K562 (cell line): ENCODE measurements around the gene RBFOX2. TPM values are rescaled to one million over a fixed set of nuclear protein-coding genes. Genes with fewer than 3 reads are reported as not detected.

Experiments
- ATAC-seq: fragments of 200-7000 bp; cut with Tn5 transposase; 3 replicates; pipeline ENCODE4 v1.9.1; 2020; ENCODE audit warnings: moderate library complexity
- BruUV-seq: library from RNA; stranded (reverse); fragments of 400-500 nt; replicated peaks from 2 replicates; lab custom pipeline; 2021; lab: Mats Ljungman, UMichigan
- CTCF ChIA-PET: fragments of 300-600 bp; formaldehyde crosslinking; extraction: SDS; loops from one replicate; lab custom pipeline; 2021; ENCODE audit warnings: low intra/inter-chr PET ratio; lab: Yijun Ruan, JAX
- POLR2A ChIA-PET: fragments of 300-600, 350-650 bp; sonication (Branson Sonifier 250); formaldehyde crosslinking; extraction: SDS; loops from one replicate; lab custom pipeline; 2021; ENCODE audit warnings: antibody characterized with exemption, inconsistent platforms; lab: Yijun Ruan, JAX
- DNase-seq, 4 experiments: peaks; one replicate each; pipeline versions ENCODE4 v3.0.0 to v3.0.0-alpha.2; 2011 to 2018; ENCODE audit warnings: low spot score in 3 of 4, mixed read lengths in 3 of 4; ENCODE audit errors: extremely low read depth in 1 of 4
- FAIRE-seq: peaks from 2 replicates; lab custom pipeline; 2011; peaks lifted over from hg19 to GRCh38; lab: Jason Lieb, UNC
- H2AFZ ChIP-seq: 2 replicates; pipeline ENCODE4 v1.6.0; 2011; ENCODE audit warnings: low read depth, low read length, control low read depth, inconsistent platforms
- H3K27ac ChIP-seq: fragments of 200-600 bp; 3 replicates; pipeline ENCODE4 v1.8.0; 2011; ENCODE audit warnings: low read depth, mild to moderate bottlenecking, control low read depth, inconsistent platforms, low read length, moderate library complexity, mixed read lengths; ENCODE audit errors: extremely low read depth
- H3K27me3 ChIP-seq, 2 experiments: fragments of 300-600 bp in 1 of 2; 2 replicates in 1 of 2; 3 replicates in 1 of 2; pipeline versions ENCODE4 v1.6.0 to v1.8.0; 2011; ENCODE audit warnings: inconsistent platforms in 2 of 2, low read length in 2 of 2, mild to moderate bottlenecking in 1 of 2, mixed read lengths in 1 of 2, moderate library complexity in 1 of 2; ENCODE audit not compliant: control insufficient read depth in 2 of 2, insufficient read depth in 2 of 2
- H3K36me3 ChIP-seq: fragments of 300-600 bp; 3 replicates; pipeline ENCODE4 v1.8.0; 2011; ENCODE audit warnings: mild to moderate bottlenecking, low read length, inconsistent platforms; ENCODE audit not compliant: control insufficient read depth, insufficient read depth
- H3K4me1 ChIP-seq, 2 experiments: fragments of 200-600 bp in 1 of 2; replicated peaks in 1 of 2; 2 replicates in 1 of 2; 3 replicates in 1 of 2; pipeline versions ENCODE4 v1.5.1 to v1.8.0; 2011; ENCODE audit warnings: inconsistent platforms in 2 of 2, low read length in 2 of 2, mild to moderate bottlenecking in 1 of 2, mixed read lengths in 1 of 2, moderate library complexity in 1 of 2; ENCODE audit not compliant: control insufficient read depth in 2 of 2, insufficient read depth in 2 of 2
- H3K4me2 ChIP-seq: 2 replicates; pipeline ENCODE4 v1.6.1; 2011; ENCODE audit warnings: low read length, control low read depth, inconsistent platforms, mixed read lengths; ENCODE audit not compliant: insufficient read depth
- H3K4me3 ChIP-seq: fragments of 200-600 bp; sonication (generic), shearing (Covaris generic); 2 replicates; pipeline ENCODE4 v1.5.1; 2016; ENCODE audit warnings: control low read depth, inconsistent platforms
- H3K79me2 ChIP-seq: fragments of 200-600 bp; 3 replicates; pipeline ENCODE4 v1.8.0; 2011; ENCODE audit warnings: low read length, inconsistent platforms; ENCODE audit not compliant: control insufficient read depth, insufficient read depth
- H3K9ac ChIP-seq, 2 experiments: 2 replicates each; pipeline versions ENCODE4 v1.6.0 to v1.6.1; 2011; ENCODE audit warnings: low read depth in 2 of 2, low read length in 2 of 2, control low read depth in 1 of 2, inconsistent platforms in 1 of 2, mild to moderate bottlenecking in 1 of 2, mixed read lengths in 1 of 2; ENCODE audit not compliant: insufficient read depth in 1 of 2
- H3K9me1 ChIP-seq: one replicate; pipeline ENCODE4 v1.6.0; 2011; ENCODE audit warnings: inconsistent platforms, mild to moderate bottlenecking, low read length, moderate library complexity; ENCODE audit not compliant: control insufficient read depth, insufficient read depth
- H3K9me3 ChIP-seq: replicated peaks from 2 replicates; pipeline ENCODE4 v1.5.1; 2011; ENCODE audit warnings: low read depth, low read length, inconsistent platforms; ENCODE audit not compliant: control insufficient read depth, insufficient read depth
- H4K20me1 ChIP-seq: replicated peaks from 2 replicates; pipeline ENCODE4 v1.6.1; 2011; ENCODE audit warnings: low read length, inconsistent platforms, mixed read lengths; ENCODE audit not compliant: control insufficient read depth, insufficient read depth
- CTCF ChIP-seq, 3 experiments: IDR thresholded peaks in 2 of 3; conservative IDR thresholded peaks in 1 of 3; 2 replicates each; pipeline ENCODE4 v1.5.1; 2011 to 2012; ENCODE audit warnings: low read length in 3 of 3, mild to moderate bottlenecking in 3 of 3, control low read depth in 2 of 3, improper control_type of control experiment in 1 of 3, inconsistent platforms in 1 of 3, low read depth in 1 of 3, mixed read lengths in 1 of 3, moderate library complexity in 1 of 3; ENCODE audit not compliant: insufficient read depth in 2 of 3
- MYBL2 ChIP-seq, 2 experiments: fragments of 450-650 bp in 1 of 2; sonication (generic) in 1 of 2; formaldehyde crosslinking in 1 of 2; IDR thresholded peaks; 2 replicates each; pipeline versions ENCODE4 v1.6.1 to v1.8.1; 2017 to 2022; ENCODE audit warnings: borderline replicate concordance in 1 of 2, inconsistent platforms in 1 of 2, low read depth in 1 of 2, mild to moderate bottlenecking in 1 of 2, missing genetic modification reagents in 1 of 2, moderate library complexity in 1 of 2
- RAD21 ChIP-seq, 2 experiments: fragments of 250-450 bp in 1 of 2; fragments of 450-650 bp in 1 of 2; sonication (Bioruptor Pico) in 1 of 2; formaldehyde crosslinking in 1 of 2; IDR thresholded peaks in 1 of 2; conservative IDR thresholded peaks in 1 of 2; 2 replicates each; pipeline versions ENCODE4 v1.4.0 to v1.8.0; 2020 to 2022; ENCODE audit warnings: mild to moderate bottlenecking in 2 of 2, moderate library complexity in 1 of 2
- WGBS: fragments of 100-300 bp; shearing (Covaris generic); methylation state at CpG from one replicate; pipeline ENCODE4 v1.1.6; 2016; ENCODE audit warnings: low coverage, mixed read lengths; ENCODE audit not compliant: insufficient coverage; ENCODE audit errors: missing lambda C conversion rate; 5-methylcytosine and 5-hydroxymethylcytosine counted together
- in situ Hi-C: fragments of 300-500 bp; cut with MboI; formaldehyde crosslinking; loops from 4 replicates; pipeline ENCODE4 v1.15.0; 2018; ENCODE audit warnings: inconsistent platforms, mixed read lengths
- intact Hi-C: fragments of 100-400 bp; cut with micrococcal nuclease; formaldehyde crosslinking; loops from 2 replicates; pipeline ENCODE4 v1.14.2; 2022
- polyA plus RNA-seq, 8 experiments: library from polyadenylated mRNA; depleted of rRNA in 4 of 8; stranded (reverse) in 5 of 8; unstranded in 3 of 8; fragments of >200 nt; fragmentation: Nextera tagmentation in 2 of 8; fragmentation: Illumina TruSeq in 1 of 8; extraction: Ambion mirVana in 2 of 8; extraction: Trizol in 1 of 8; gene quantifications; 2 replicates each; pipeline versions ENCODE4 v1.2.1 to v1.2.3, GENCODE V29; 2011 to 2014; ENCODE audit warnings: inconsistent platforms in 1 of 8, missing spikeins in 1 of 8
- total RNA-seq, 7 experiments: library from RNA; depleted of rRNA in 6 of 7; stranded (reverse); fragments of >200 nt in 6 of 7; fragmentation: Illumina TruSeq in 2 of 7; extraction: Trizol in 2 of 7; gene quantifications; 2 replicates each; pipeline versions ENCODE4 v1.2.1 to v1.2.3, GENCODE V29; 2011 to 2021; ENCODE audit warnings: low replicate concordance in 1 of 7

Gene RBFOX2
- total and polyA plus RNA-seq, 9 of the 15 experiments (the other 6 are each of a cell fraction or from before 2014, with no cell fraction given): 5.8 to 24.8 (median 14.2) TPM

GRCh38 chr22:35761037-35761436 lies 267.6 kb downstream of the RBFOX2 start:
- intact Hi-C loops: no loop called here
- in situ Hi-C loops: no loop called here
- H3K36me3 ChIP-seq: peaks cover 2% of the 10 kb centered on the region; the same call in 2 of the 3 replicates
- H3K9me1 ChIP-seq: no peaks in the 10 kb centered on the region
- DNase-seq: peak in 1 of 4 experiments; percentile 8
- no peaks in the 10 kb centered on the region for H3K79me2 ChIP-seq
- ATAC-seq: no peak
- no TSS peak for BruUV-seq
- H2AFZ ChIP-seq: no peak overlapping the region
- FAIRE-seq: no peak
- no peak overlapping the region for H3K27ac ChIP-seq
- ChIA-PET POLR2A (no interaction called here), CTCF (interaction anchor here (0.7 to 1.1 kb wide), 2 partner anchors 11 to 160 kb away, joined by 3 read pairs; no protein-coding TSS in a partner anchor)
- no peaks in the 10 kb centered on the region for H3K9me3 ChIP-seq
- H3K4me3 ChIP-seq: no peak overlapping the region
- WGBS: 100% methylated on average over 1 of the region's 1 CpG
- H3K4me2 ChIP-seq: no peak overlapping the region
- H4K20me1 ChIP-seq: no peaks in the 10 kb centered on the region
- no peak overlapping the region for H3K9ac ChIP-seq
- no peaks in the 10 kb centered on the region for H3K4me1 ChIP-seq
- H3K27me3 ChIP-seq: no peaks in the 10 kb centered on the region
- TF ChIP-seq MYBL2 (IDR thresholded peaks at IDR 0.05; ENCODE audit: low read depth): no peak
- no peak for TF ChIP-seq MYBL2 (CRISPR knock-in tag; IDR thresholded peaks at IDR 0.05; ENCODE audit: borderline replicate concordance)
- peak in 1 of 2 experiments; percentile 26; a peak in 1 of 4 replicates for TF ChIP-seq RAD21 (CRISPR knock-in tag; conservative IDR thresholded peaks at IDR 0.05 in 1 of 2, IDR thresholded peaks at IDR 0.05 in 1 of 2)
- TF ChIP-seq CTCF (IDR thresholded peaks at IDR 0.05 in 2 of 3, conservative IDR thresholded peaks at IDR 0.05 in 1 of 3; ENCODE audit: insufficient read depth in 2 of 3, low read depth in 1 of 3, low read length in 3 of 3): peak in 2 of 3 experiments; percentile 25 to 38; a peak in 3 of 6 replicates
